Glutamatergic neuron (in vitro differentiated cells): ENCODE results near the gene KIRREL3. TPM values are rescaled to one million over a fixed set of nuclear protein-coding genes. Genes with fewer than 3 reads are reported as not detected.

Experiments
- DNase-seq: peaks from one replicate; pipeline ENCODE4 v3.0.0; 2022
- H3K27ac Mint-ChIP-seq: one replicate; pipeline ENCODE4 v1.8.0; 2020; ENCODE audit warnings: mild to moderate bottlenecking, mixed read lengths, inconsistent platforms; ENCODE audit not compliant: unreplicated experiment
- H3K27me3 Mint-ChIP-seq: one replicate; pipeline ENCODE4 v1.8.0; 2020; ENCODE audit warnings: mild to moderate bottlenecking, moderate library complexity, mixed read lengths, inconsistent platforms; ENCODE audit not compliant: unreplicated experiment
- H3K36me3 Mint-ChIP-seq: one replicate; pipeline ENCODE4 v1.8.0; 2020; ENCODE audit warnings: mild to moderate bottlenecking, mixed read lengths, inconsistent platforms; ENCODE audit not compliant: unreplicated experiment
- H3K4me1 Mint-ChIP-seq: one replicate; pipeline ENCODE4 v1.8.0; 2020; ENCODE audit warnings: mild to moderate bottlenecking, low read depth, mixed read lengths, inconsistent platforms; ENCODE audit not compliant: unreplicated experiment
- H3K4me3 Mint-ChIP-seq: one replicate; pipeline ENCODE4 v1.8.0; 2020; ENCODE audit warnings: mild to moderate bottlenecking, mixed read lengths, inconsistent platforms; ENCODE audit not compliant: unreplicated experiment
- H3K9me3 Mint-ChIP-seq: one replicate; pipeline ENCODE4 v1.8.0; 2020; ENCODE audit warnings: mild to moderate bottlenecking, moderate library complexity, mixed read lengths, inconsistent platforms; ENCODE audit not compliant: unreplicated experiment
- CTCF ChIP-seq: fragments of 200-600 bp; sonication (generic); IDR thresholded peaks from one replicate; pipeline ENCODE4 v1.5.0; 2021; ENCODE audit not compliant: partially characterized antibody, unreplicated experiment
- total RNA-seq: library from RNA; stranded (reverse); fragmentation: NEBNext Ultra II Directional; extraction: Animal tissue kit (Norgen Biotek cat#: 25700); gene quantifications from one replicate; pipeline ENCODE4 v1.2.1, GENCODE V29; 2021; ENCODE audit not compliant: unreplicated experiment

Gene KIRREL3
- total RNA-seq, 1 donor from 2014 or later: 25.3 TPM

DNA sequence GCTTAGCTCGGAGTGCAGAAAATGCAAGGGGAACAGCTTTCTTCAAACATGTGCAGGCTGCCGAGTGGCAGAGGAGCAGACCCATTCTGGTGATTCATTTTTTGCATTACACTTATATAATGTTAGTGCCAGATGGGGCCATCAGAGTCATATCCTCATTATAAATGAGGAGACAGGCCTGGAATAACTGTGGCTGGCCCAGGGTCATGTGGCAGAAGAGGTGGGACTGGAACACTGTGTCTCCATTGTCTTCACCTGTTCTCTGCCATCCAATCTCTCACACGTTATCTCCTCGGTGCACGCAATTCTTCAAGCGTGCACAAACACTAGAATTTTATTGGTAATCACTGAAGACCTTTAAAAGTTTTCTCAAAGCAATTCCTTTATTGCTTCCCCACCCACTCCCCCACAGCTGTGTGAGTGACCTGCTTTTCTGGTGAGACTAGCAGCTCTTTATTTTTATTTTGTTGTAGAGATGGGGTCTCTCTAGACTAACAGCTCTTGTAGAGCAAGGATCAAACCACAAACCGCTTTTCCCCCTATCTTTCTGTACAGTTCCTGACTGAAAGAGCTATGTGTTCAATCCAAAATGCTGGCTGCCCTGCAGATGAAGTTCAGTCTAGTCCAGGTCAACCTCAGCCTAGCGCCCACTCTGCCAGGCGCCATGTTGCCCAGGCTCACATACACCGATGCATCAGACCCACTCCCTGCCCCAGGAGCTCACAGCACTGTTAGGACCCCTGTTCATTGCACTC lies 569.8 kb downstream of the KIRREL3 start:
- peaks cover 5% of the 10 kb centered on the region for H3K27me3 Mint-ChIP-seq
- no peak overlapping the region for H3K27ac Mint-ChIP-seq
- TF ChIP-seq CTCF: no peak
- no peak for DNase-seq
- no peaks in the 10 kb centered on the region for H3K36me3 Mint-ChIP-seq
- peaks cover 27% of the 10 kb centered on the region for H3K4me1 Mint-ChIP-seq
- H3K4me3 Mint-ChIP-seq: no peak overlapping the region
- peaks cover 10% of the 10 kb centered on the region for H3K9me3 Mint-ChIP-seq

DNA sequence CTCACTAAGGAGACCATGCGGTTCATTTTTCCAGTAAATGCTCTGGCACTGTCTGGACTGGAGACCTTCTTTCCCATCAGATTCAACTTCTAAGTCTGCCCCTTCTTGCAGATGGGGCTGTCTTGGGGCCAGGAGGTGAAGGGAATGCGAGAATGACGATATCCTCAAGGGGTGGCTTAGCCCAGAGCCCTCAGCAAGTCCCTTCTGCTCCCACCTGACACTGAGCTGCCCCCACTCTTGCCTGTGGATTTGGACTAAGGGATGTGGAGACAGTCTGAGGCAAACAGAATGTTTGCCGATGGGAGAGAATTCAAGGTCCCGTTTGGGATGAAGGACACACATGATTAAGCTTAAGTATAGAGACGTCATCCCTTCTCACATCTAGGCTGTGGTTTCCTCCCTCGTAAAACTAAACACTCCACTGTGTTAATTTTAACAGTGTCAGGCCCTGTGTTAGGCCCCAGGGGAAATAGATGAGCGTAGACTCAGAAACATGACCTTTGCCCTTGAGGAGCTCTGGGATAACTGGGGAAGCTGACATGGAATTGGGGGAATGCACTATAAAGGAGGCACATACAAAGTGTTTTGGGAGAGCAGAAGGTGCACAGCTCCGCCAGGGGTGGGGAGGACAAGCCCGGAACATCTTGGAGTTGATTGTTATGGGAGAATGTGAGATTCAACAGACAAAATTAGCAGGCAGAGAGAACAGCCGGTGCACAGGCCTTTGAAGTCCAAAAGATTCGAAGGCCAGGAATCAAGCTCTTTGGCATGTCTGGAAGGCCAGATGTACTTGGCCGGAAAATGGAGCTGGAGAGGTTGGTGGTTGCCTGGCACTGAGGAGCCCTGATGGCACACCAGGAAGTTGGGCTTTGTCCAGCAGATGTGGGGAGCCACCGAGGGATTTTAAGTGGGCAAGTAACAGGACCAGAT lies 573.5 kb downstream of the KIRREL3 start:
- Mint-ChIP-seq H3K27ac (peak overlapping the region; percentile 84), H3K27me3 (peaks cover 3% of the 10 kb centered on the region), H3K9me3 (peaks cover 8% of the 10 kb centered on the region), H3K36me3 (no peaks in the 10 kb centered on the region), H3K4me3 (peak overlapping the region; percentile 65), H3K4me1 (peaks cover 30% of the 10 kb centered on the region)
- no peak for DNase-seq
- no peak for TF ChIP-seq CTCF

GRCh38 chr11:126426106-126426505 lies 574.5 kb downstream of the KIRREL3 start:
- Mint-ChIP-seq H3K4me1 (peaks cover 37% of the 10 kb centered on the region), H3K27me3 (peaks cover 5% of the 10 kb centered on the region), H3K36me3 (no peaks in the 10 kb centered on the region), H3K9me3 (peaks cover 11% of the 10 kb centered on the region), H3K4me3 (no peak overlapping the region), H3K27ac (no peak overlapping the region)
- DNase-seq: no peak
- TF ChIP-seq CTCF: no peak

- H3K36me3 Mint-ChIP-seq: no peaks in the 10 kb centered on the region
- H3K4me1 Mint-ChIP-seq: peaks cover 41% of the 10 kb centered on the region
- H3K27me3 Mint-ChIP-seq: peaks cover 4% of the 10 kb centered on the region
- peak overlapping the region; percentile 12 for H3K27ac Mint-ChIP-seq
- TF ChIP-seq CTCF: no peak
- DNase-seq: no peak
- peaks cover 13% of the 10 kb centered on the region for H3K9me3 Mint-ChIP-seq
- H3K4me3 Mint-ChIP-seq: no peak overlapping the region
Measured at GRCh38 chr11:126424471-126425039, 576.0 kb downstream of the KIRREL3 start.

GRCh38 chr11:126423743-126424142 lies 576.8 kb downstream of the KIRREL3 start:
- Mint-ChIP-seq H3K27ac (no peak overlapping the region), H3K9me3 (peaks cover 10% of the 10 kb centered on the region), H3K4me3 (no peak overlapping the region), H3K4me1 (peaks cover 41% of the 10 kb centered on the region), H3K36me3 (no peaks in the 10 kb centered on the region), H3K27me3 (peaks cover 4% of the 10 kb centered on the region)
- DNase-seq: no peak
- no peak for TF ChIP-seq CTCF
